MCF 10A (cell line): ENCODE measurements around the gene CGB8. TPM values are rescaled to one million over a fixed set of nuclear protein-coding genes. Genes with fewer than 3 reads are reported as not detected.

ENCODE experiments used
- BruUV-seq: library from RNA; stranded (reverse); fragments of 400-500 nt; replicated peaks from 2 replicates; lab custom pipeline; 2021; lab: Mats Ljungman, UMichigan
- CTCF ChIA-PET: fragments of 300-600 bp; sonication (Branson Sonifier 250); formaldehyde crosslinking; extraction: SDS; loops from one replicate; lab custom pipeline; 2021; ENCODE audit warnings: antibody characterized with exemption, inconsistent platforms; lab: Yijun Ruan, JAX
- POLR2A ChIA-PET: fragments of 300-600, 350-650 bp; sonication (Branson Sonifier 250); formaldehyde crosslinking; extraction: SDS; loops from one replicate; lab custom pipeline; 2020; ENCODE audit warnings: antibody characterized with exemption, inconsistent platforms; lab: Yijun Ruan, JAX
- DNase-seq: peaks from one replicate; pipeline ENCODE4 v3.0.0-alpha.2; 2018; ENCODE audit not compliant: unreplicated experiment
- H3K27ac Mint-ChIP-seq: one replicate; pipeline ENCODE4 v1.8.0; 2022; ENCODE audit warnings: mild to moderate bottlenecking, low read depth, mixed read lengths; ENCODE audit not compliant: unreplicated experiment
- H3K27me3 Mint-ChIP-seq: one replicate; pipeline ENCODE4 v1.8.0; 2022; ENCODE audit warnings: mixed read lengths; ENCODE audit not compliant: insufficient read depth, unreplicated experiment
- H3K36me3 Mint-ChIP-seq: one replicate; pipeline ENCODE4 v1.8.0; 2022; ENCODE audit warnings: mild to moderate bottlenecking, moderate library complexity, mixed read lengths; ENCODE audit not compliant: insufficient read depth, unreplicated experiment
- H3K4me1 Mint-ChIP-seq: one replicate; pipeline ENCODE4 v1.8.0; 2022; ENCODE audit warnings: mixed read lengths; ENCODE audit not compliant: insufficient read depth, unreplicated experiment
- H3K4me3 Mint-ChIP-seq: one replicate; pipeline ENCODE4 v1.8.0; 2022; ENCODE audit warnings: mild to moderate bottlenecking, moderate library complexity, mixed read lengths; ENCODE audit not compliant: unreplicated experiment
- H3K9me3 Mint-ChIP-seq: one replicate; pipeline ENCODE4 v1.8.0; 2022; ENCODE audit warnings: mixed read lengths; ENCODE audit not compliant: unreplicated experiment
- intact Hi-C: fragments of 100-400 bp; cut with micrococcal nuclease; formaldehyde crosslinking; loops from 2 replicates; pipeline ENCODE4 v1.14.1; 2022
- total RNA-seq: library from RNA; stranded (reverse); gene quantifications from 2 replicates; pipeline ENCODE4 v1.2.3, GENCODE V29; 2022
- TF ChIP-seq, protein P1 (sequence below): fragments of 200-600 bp; IDR thresholded peaks from one replicate; pipeline ENCODE4 v1.8.0; 2022; ENCODE audit warnings: antibody characterized with exemption, mild to moderate bottlenecking; ENCODE audit not compliant: unreplicated experiment

The CGB8 gene
- total RNA-seq, 1 experiment from 2014 or later = 1.3 TPM

DNA sequence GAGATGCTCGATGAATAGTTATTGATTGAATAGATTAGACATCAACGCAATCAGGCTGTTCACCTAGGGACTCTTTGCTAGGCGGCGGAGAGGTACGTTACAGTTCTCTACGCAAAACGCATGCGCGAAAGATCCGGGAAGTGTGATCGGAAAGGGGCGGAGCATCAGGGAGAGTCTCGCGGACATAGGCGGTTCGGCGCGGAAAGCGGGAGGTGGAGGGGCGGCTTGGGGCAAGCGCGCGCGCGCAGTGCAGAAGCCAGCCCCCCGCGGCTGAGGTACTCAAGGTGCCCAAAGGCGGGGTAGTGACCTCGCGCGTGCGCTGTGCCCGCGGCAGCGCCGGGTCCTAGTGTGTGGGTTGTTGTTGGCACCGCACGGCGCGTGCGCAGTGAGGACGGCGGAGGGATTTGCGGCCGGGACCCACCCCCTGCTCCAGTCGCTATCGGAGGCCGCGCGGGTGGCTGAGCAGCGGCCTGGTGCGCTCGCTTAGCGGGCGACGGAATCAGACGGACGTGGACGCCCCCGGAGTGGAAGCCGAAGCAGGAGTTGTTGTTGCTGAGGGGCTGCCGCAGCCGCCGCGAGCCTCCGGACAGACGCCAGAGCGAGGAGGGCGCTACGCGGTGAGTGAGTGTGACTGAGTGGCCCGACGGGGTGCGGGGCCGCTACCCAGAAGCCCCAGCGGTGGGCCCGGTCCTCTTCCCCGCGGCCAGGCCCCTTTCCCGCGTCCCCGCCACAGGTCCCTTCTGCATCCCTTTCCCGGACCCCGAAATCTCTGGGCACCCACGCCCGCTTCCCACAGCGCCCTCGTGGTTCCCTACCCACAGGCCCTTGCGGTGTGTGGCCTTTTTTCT, 36.3 kb upstream of the CGB8 start, which contains the start of gene SNRNP70:
TSS of gene SNRNP70 (plus strand) at position 432 of the 848 bp plus-strand sequence. CDS start 964 bp downstream, outside the sequence.
- H3K36me3 Mint-ChIP-seq = peaks cover 32% of the 10 kb centered on the region
- no peaks in the 10 kb centered on the region for H3K9me3 Mint-ChIP-seq
- ChIA-PET POLR2A (interaction anchor here (1.5 to 2.4 kb wide), 3 partner anchors 13 to 30 kb away, joined by 3 to 8 read pairs (median 8); partner anchors contain the start of gene LIN7B), CTCF (interaction anchor here (1.6 to 3.9 kb wide), 3 partner anchors 13 to 112 kb away, joined by 3 to 28 read pairs (median 3); no protein-coding TSS in a partner anchor)
- peak within 1 kb of the TSS; percentile 97 for H3K4me3 Mint-ChIP-seq
- peak within 1 kb of the TSS; percentile 95 for H3K27ac Mint-ChIP-seq
- H3K27me3 Mint-ChIP-seq = no peaks in the 10 kb centered on the region
- intact Hi-C loops = no loop called here
- TF ChIP-seq, protein P1, sequence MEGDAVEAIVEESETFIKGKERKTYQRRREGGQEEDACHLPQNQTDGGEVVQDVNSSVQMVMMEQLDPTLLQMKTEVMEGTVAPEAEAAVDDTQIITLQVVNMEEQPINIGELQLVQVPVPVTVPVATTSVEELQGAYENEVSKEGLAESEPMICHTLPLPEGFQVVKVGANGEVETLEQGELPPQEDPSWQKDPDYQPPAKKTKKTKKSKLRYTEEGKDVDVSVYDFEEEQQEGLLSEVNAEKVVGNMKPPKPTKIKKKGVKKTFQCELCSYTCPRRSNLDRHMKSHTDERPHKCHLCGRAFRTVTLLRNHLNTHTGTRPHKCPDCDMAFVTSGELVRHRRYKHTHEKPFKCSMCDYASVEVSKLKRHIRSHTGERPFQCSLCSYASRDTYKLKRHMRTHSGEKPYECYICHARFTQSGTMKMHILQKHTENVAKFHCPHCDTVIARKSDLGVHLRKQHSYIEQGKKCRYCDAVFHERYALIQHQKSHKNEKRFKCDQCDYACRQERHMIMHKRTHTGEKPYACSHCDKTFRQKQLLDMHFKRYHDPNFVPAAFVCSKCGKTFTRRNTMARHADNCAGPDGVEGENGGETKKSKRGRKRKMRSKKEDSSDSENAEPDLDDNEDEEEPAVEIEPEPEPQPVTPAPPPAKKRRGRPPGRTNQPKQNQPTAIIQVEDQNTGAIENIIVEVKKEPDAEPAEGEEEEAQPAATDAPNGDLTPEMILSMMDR = no peak
- peak; percentile 99 for DNase-seq
- peaks cover 17% of the 10 kb centered on the region for H3K4me1 Mint-ChIP-seq
- no TSS peak for BruUV-seq

DNA sequence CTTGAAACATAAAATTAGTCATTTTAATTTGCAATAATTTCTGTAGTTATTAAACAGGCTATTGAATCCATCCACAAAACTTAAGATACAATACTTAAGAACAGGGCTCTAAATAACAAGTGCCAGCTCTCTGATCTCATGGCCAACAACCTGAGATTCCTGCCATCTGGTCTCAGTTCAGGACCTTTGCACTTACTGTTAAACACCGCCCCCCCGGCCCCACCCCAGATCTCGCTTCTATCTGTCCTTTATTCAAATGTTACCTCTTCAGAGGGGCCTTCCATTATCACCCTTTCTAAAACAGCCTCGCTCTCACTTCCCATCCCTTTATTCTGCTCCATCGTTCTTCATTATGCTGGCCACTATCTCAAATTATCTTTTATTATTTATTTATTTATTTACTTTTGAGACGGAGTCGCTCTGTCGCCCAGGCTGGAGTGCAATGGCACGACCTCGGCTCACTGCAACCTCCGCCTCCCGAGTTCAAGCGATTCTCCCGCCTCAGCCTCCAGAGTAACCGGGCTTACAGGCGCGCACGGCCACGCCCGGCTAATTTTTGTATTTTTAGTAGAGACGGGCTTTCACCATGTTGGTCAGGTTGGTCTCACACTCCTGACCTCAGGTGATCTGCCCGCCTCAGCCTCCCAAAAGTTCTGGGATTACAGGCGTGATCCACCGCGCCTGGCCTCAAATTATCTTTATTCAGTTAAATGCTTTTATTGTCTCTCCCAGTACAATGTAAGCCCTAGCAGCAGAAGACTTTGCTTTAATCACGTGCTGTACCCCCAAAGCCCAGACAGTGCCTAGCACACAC, 35.5 kb upstream of the CGB8 start:
- intact Hi-C loops = no loop called here
- TF ChIP-seq, protein P1 = no peak
- CTCF ChIA-PET = interaction anchor here (1.4 to 2.0 kb wide), 2 partner anchors 10 to 13 kb away, joined by 4 to 8 read pairs; no protein-coding TSS in a partner anchor
- H3K4me3 Mint-ChIP-seq = peak overlapping the region; percentile 97
- H3K27ac Mint-ChIP-seq = peak overlapping the region; percentile 95
- no peaks in the 10 kb centered on the region for H3K9me3 Mint-ChIP-seq
- peaks cover 17% of the 10 kb centered on the region for H3K4me1 Mint-ChIP-seq
- BruUV-seq = no TSS peak
- no peaks in the 10 kb centered on the region for H3K27me3 Mint-ChIP-seq
- POLR2A ChIA-PET = interaction anchor here (0.7 to 1.0 kb wide), 3 partner anchors 11 to 465 kb away, joined by 3 to 4 read pairs (median 3); partner anchors contain the start of gene SPHK2
- no peak for DNase-seq
- peaks cover 24% of the 10 kb centered on the region for H3K36me3 Mint-ChIP-seq

DNA sequence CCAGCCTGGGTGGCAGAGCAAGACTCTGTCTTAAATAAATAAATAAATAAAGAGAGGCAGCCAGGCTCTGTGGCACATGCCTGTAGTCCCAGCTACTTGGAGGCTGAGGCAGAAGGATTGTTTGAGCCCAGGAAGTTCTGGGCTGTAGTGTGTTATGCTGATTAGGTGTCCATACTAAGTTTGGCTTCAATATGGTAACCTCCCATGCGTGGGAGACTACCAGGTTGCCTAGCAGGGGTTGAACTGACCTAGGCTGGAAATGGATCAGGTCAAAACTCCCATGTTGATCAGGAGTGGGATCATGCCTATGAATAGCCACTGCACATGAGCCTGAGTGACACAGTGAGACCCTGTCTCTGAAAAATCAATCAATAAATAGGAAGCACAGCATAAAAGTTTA, 32.4 kb upstream of the CGB8 start:
- Mint-ChIP-seq H3K4me3 (no peak overlapping the region), H3K27ac (no peak overlapping the region), H3K4me1 (peaks cover 10% of the 10 kb centered on the region), H3K27me3 (no peaks in the 10 kb centered on the region), H3K36me3 (peaks cover 7% of the 10 kb centered on the region), H3K9me3 (no peaks in the 10 kb centered on the region)
- TF ChIP-seq, protein P1 = no peak
- no peak for DNase-seq
- CTCF ChIA-PET = interaction anchor here (0.6 to 1.1 kb wide), 3 partner anchors 17 to 145 kb away, joined by 3 to 5 read pairs (median 3); no protein-coding TSS in a partner anchor
- POLR2A ChIA-PET = interaction anchor here (1.4 kb wide), 1 partner anchor 10 kb away, joined by 3 read pairs; no protein-coding TSS in a partner anchor
- intact Hi-C loops = no loop called here
- BruUV-seq = no TSS peak
